H1 (cell line): ENCODE data around the gene BEND4. TPM values are rescaled to one million over a fixed set of nuclear protein-coding genes. Genes with fewer than 3 reads are reported as not detected.

ENCODE experiments used
- CTCF ChIA-PET: fragments of 300-600 bp; sonication (Branson Sonifier 250); formaldehyde crosslinking; loops from one replicate; lab custom pipeline; 2021; ENCODE audit not compliant: partially characterized antibody; lab: Charles Lee
- POLR2A ChIA-PET: fragments of 300-600 bp; sonication (Branson Sonifier 250); formaldehyde crosslinking; loops from one replicate; lab custom pipeline; 2021; ENCODE audit warnings: inconsistent platforms; ENCODE audit not compliant: partially characterized antibody; lab: Charles Lee
- DNase-seq, 2 experiments: peaks; one replicate each; pipeline versions ENCODE4 v3.0.0 to v3.0.0-alpha.2; 2010 to 2022; ENCODE audit warnings: low spot score in 2 of 2, low read depth in 1 of 2, mixed read lengths in 1 of 2
- FAIRE-seq: peaks from 2 replicates; lab custom pipeline; 2011; peaks lifted over from hg19 to GRCh38; lab: Jason Lieb, UNC
- H2AFZ ChIP-seq: 2 replicates; pipeline ENCODE4 v1.8.1; 2012; ENCODE audit warnings: low read length, inconsistent platforms
- H2AK5ac ChIP-seq: 2 replicates; pipeline ENCODE4 v1.6.1; 2013; ENCODE audit warnings: low read depth, low read length
- H2BK120ac ChIP-seq: replicated peaks from 2 replicates; pipeline ENCODE3; 2013; ENCODE audit warnings: low read depth, low read length, inconsistent platforms
- H2BK12ac ChIP-seq: 2 replicates; pipeline ENCODE4 v1.6.1; 2013; ENCODE audit warnings: low read depth, low read length
- H2BK15ac ChIP-seq: 2 replicates; pipeline ENCODE4 v1.6.1; 2013; ENCODE audit warnings: low read length
- H2BK20ac ChIP-seq: 2 replicates; pipeline ENCODE4 v1.6.1; 2013; ENCODE audit warnings: low read length
- H2BK5ac ChIP-seq: 2 replicates; pipeline ENCODE4 v1.6.1; 2013; ENCODE audit warnings: low read depth, low read length
- H3K14ac ChIP-seq: 2 replicates; pipeline ENCODE4 v1.6.1; 2013; ENCODE audit warnings: inconsistent platforms; ENCODE audit not compliant: insufficient read length
- H3K18ac ChIP-seq: 2 replicates; pipeline ENCODE4 v1.6.1; 2013; ENCODE audit warnings: low read length; ENCODE audit errors: extremely low read depth
- H3K23ac ChIP-seq: 2 replicates; pipeline ENCODE4 v1.6.1; 2013; ENCODE audit warnings: inconsistent platforms; ENCODE audit not compliant: insufficient read length
- H3K23me2 ChIP-seq: 2 replicates; pipeline ENCODE4 v1.6.1; 2013; ENCODE audit warnings: low read depth, low read length
- H3K27ac ChIP-seq: 2 replicates; pipeline ENCODE4 v1.6.1; 2011; ENCODE audit warnings: low read depth, low read length, inconsistent platforms
- H3K27me3 ChIP-seq, 4 experiments: replicated peaks in 1 of 4; 1 replicate in 1 of 4; 2 replicates in 3 of 4; pipeline versions ENCODE4 v1.6.1 to v1.8.1; 2011 to 2013; ENCODE audit warnings: low read length in 3 of 4, mild to moderate bottlenecking in 3 of 4, inconsistent platforms in 2 of 4, mixed read lengths in 2 of 4, moderate library complexity in 1 of 4; ENCODE audit not compliant: control insufficient read depth in 3 of 4, insufficient read depth in 3 of 4; ENCODE audit errors: extremely low read depth in 1 of 4
- H3K36me3 ChIP-seq, 4 experiments: 2 replicates each; pipeline versions ENCODE4 v1.6.1 to v1.8.1; 2011 to 2013; ENCODE audit warnings: mild to moderate bottlenecking in 4 of 4, low read length in 3 of 4, moderate library complexity in 2 of 4, control low read depth in 1 of 4, inconsistent platforms in 1 of 4; ENCODE audit not compliant: insufficient read depth in 4 of 4, control insufficient read depth in 2 of 4
- H3K4ac ChIP-seq: replicated peaks from 2 replicates; pipeline ENCODE3; 2013; ENCODE audit warnings: low read length, low read depth, mixed read lengths, inconsistent platforms; ENCODE audit not compliant: insufficient read length
- H3K4me1 ChIP-seq, 4 experiments: replicated peaks in 1 of 4; 1 replicate in 1 of 4; 2 replicates in 3 of 4; pipeline versions ENCODE4 v1.6.1 to v1.8.1; 2011 to 2013; ENCODE audit warnings: low read length in 3 of 4, inconsistent platforms in 2 of 4, mixed read lengths in 1 of 4; ENCODE audit not compliant: insufficient read depth in 4 of 4, control insufficient read depth in 3 of 4
- H3K4me2 ChIP-seq, 2 experiments: 2 replicates each; pipeline versions ENCODE4 v1.6.1 to v1.8.1; 2011 to 2013; ENCODE audit warnings: low read depth in 2 of 2, low read length in 2 of 2, control low read depth in 1 of 2, inconsistent platforms in 1 of 2, mild to moderate bottlenecking in 1 of 2; ENCODE audit not compliant: insufficient read depth in 1 of 2
- H3K4me3 ChIP-seq, 4 experiments: fragments of 200-600, 300-600 bp in 1 of 4; sonication (generic), shearing (Covaris generic), sonication (Bioruptor Twin) in 1 of 4; 2 replicates each; pipeline versions ENCODE4 v1.5.1 to v1.8.1; 2011 to 2016; ENCODE audit warnings: low read length in 4 of 4, low read depth in 3 of 4, control low read depth in 2 of 4, inconsistent platforms in 2 of 4, mild to moderate bottlenecking in 2 of 4, mixed read lengths in 1 of 4, moderate library complexity in 1 of 4; ENCODE audit not compliant: insufficient read depth in 2 of 4; ENCODE audit errors: extremely low read depth in 1 of 4
- H3K56ac ChIP-seq: replicated peaks from 2 replicates; pipeline ENCODE3; 2013; ENCODE audit warnings: low read depth, mild to moderate bottlenecking, mixed read lengths, low read length, inconsistent platforms; ENCODE audit not compliant: insufficient read length
- H3K79me1 ChIP-seq: 2 replicates; pipeline ENCODE4 v1.6.1; 2013; ENCODE audit warnings: low read depth, low read length, control low read depth
- H3K79me2 ChIP-seq, 2 experiments: 2 replicates each; pipeline versions ENCODE4 v1.6.1 to v1.8.1; 2012 to 2013; ENCODE audit warnings: low read length in 2 of 2, mild to moderate bottlenecking in 2 of 2, inconsistent platforms in 1 of 2; ENCODE audit not compliant: insufficient read depth in 2 of 2, control insufficient read depth in 1 of 2
- H3K9ac ChIP-seq, 4 experiments: replicated peaks in 1 of 4; 1 replicate in 1 of 4; 2 replicates in 3 of 4; pipeline versions ENCODE4 v1.6.1 to v1.8.1; 2011 to 2013; ENCODE audit warnings: low read depth in 3 of 4, low read length in 3 of 4, control low read depth in 2 of 4, mild to moderate bottlenecking in 2 of 4, moderate library complexity in 2 of 4, inconsistent platforms in 1 of 4; ENCODE audit errors: extremely low read depth in 1 of 4
- H3K9me3 ChIP-seq, 2 experiments: 2 replicates each; pipeline versions ENCODE4 v1.6.1 to v1.8.1; 2012 to 2013; ENCODE audit warnings: mild to moderate bottlenecking in 2 of 2, moderate library complexity in 2 of 2, control low read depth in 1 of 2, inconsistent platforms in 1 of 2, low read depth in 1 of 2, low read length in 1 of 2, mixed read lengths in 1 of 2; ENCODE audit not compliant: insufficient read depth in 2 of 2
- H4K20me1 ChIP-seq, 2 experiments: replicated peaks in 1 of 2; 2 replicates each; pipeline versions ENCODE3 to v1.8.1; 2011 to 2013; ENCODE audit warnings: inconsistent platforms in 2 of 2, low read length in 2 of 2, mild to moderate bottlenecking in 1 of 2; ENCODE audit not compliant: insufficient read depth in 2 of 2, control insufficient read depth in 1 of 2
- H4K5ac ChIP-seq: 2 replicates; pipeline ENCODE4 v1.6.1; 2013; ENCODE audit warnings: low read length, low read depth, mixed read lengths, inconsistent platforms; ENCODE audit not compliant: insufficient read length
- H4K8ac ChIP-seq: 2 replicates; pipeline ENCODE4 v1.8.0; 2013; ENCODE audit warnings: mild to moderate bottlenecking, moderate library complexity, low read length, inconsistent platforms; ENCODE audit not compliant: insufficient read depth; ENCODE audit errors: extremely low read depth
- H4K91ac ChIP-seq: replicated peaks from 2 replicates; pipeline ENCODE3; 2013; ENCODE audit warnings: low read length, mixed read lengths, inconsistent platforms; ENCODE audit not compliant: insufficient read length
- CTCF ChIP-seq, 3 experiments: IDR thresholded peaks; 1 replicate in 2 of 3; 2 replicates in 1 of 3; pipeline versions ENCODE4 v1.5.1 to v1.6.1; 2011; ENCODE audit warnings: low read length in 3 of 3, mild to moderate bottlenecking in 3 of 3, inconsistent platforms in 2 of 3, low read depth in 1 of 3, moderate library complexity in 1 of 3; ENCODE audit not compliant: insufficient read depth in 1 of 3; ENCODE audit errors: control extremely low read depth in 1 of 3
- RAD21 ChIP-seq, 2 experiments: IDR thresholded peaks in 1 of 2; conservative IDR thresholded peaks in 1 of 2; 2 replicates each; pipeline ENCODE4 v1.6.1; 2011; ENCODE audit warnings: low read depth in 2 of 2, low read length in 2 of 2, improper control_type of control experiment in 1 of 2, inconsistent platforms in 1 of 2, mild to moderate bottlenecking in 1 of 2, moderate library complexity in 1 of 2
- RXRA ChIP-seq: IDR thresholded peaks from 2 replicates; pipeline ENCODE4 v1.6.1; 2011; ENCODE audit warnings: low read depth, mild to moderate bottlenecking, low read length, moderate library complexity; ENCODE audit not compliant: insufficient read depth
- WGBS, 2 experiments: shearing (Covaris generic) in 1 of 2; methylation state at CpG; one replicate each; pipeline versions ENCODE4 v1.1.6 to v1.1.7; 2013 to 2015; ENCODE audit warnings: low lambda C conversion rate in 2 of 2, mixed read lengths in 2 of 2, inconsistent platforms in 1 of 2, low coverage in 1 of 2, missing lambda C conversion rate in 1 of 2; ENCODE audit not compliant: insufficient replicate concordance in 2 of 2, insufficient coverage in 1 of 2, insufficient read length in 1 of 2; ENCODE audit errors: extremely low coverage in 1 of 2, missing lambda C conversion rate in 1 of 2; 5-methylcytosine and 5-hydroxymethylcytosine counted together
- polyA plus RNA-seq, 7 experiments: library from polyadenylated mRNA; depleted of rRNA in 3 of 7; stranded (reverse) in 5 of 7; unstranded in 2 of 7; fragments of >200 nt in 5 of 7; fragments of 200-250 nt in 2 of 7; gene quantifications; 1 replicate in 5 of 7; 2 replicates in 1 of 7; 4 replicates in 1 of 7; pipeline versions ENCODE4 v1.2.1 to v1.2.3, GENCODE V29; 2011 to 2013; ENCODE audit warnings: missing spikeins in 2 of 7, mixed read lengths in 2 of 7
- total RNA-seq: library from RNA; stranded (reverse); fragmentation: NEBNext Ultra II Directional; extraction: Animal tissue kit (Norgen Biotek cat#: 25700); gene quantifications from 2 replicates; pipeline ENCODE4 v1.2.1, GENCODE V29; 2021

The BEND4 gene
- total and polyA plus RNA-seq, 2 of the 8 experiments (the other 6 are each of a cell fraction or from before 2014, with no cell fraction given) = 12.2 to 45.4 TPM

GRCh38 chr4:42132099-42132498, 20.4 kb downstream of the BEND4 start:
- no peak for DNase-seq
- Histone ChIP-seq H4K8ac (peak overlapping the region; percentile 60; the same call in 1 of the 2 replicates), H2AFZ (no peak overlapping the region), H3K27ac (no peak overlapping the region), H3K23ac (no peak overlapping the region), H3K18ac (no peak overlapping the region), H3K4me3 (no peak overlapping the region), H3K4me1 (peaks cover 0 to 13% (median 10%) of the 10 kb centered on the region in 4 experiments; a peak in 5 of 7 replicates), H3K27me3 (no peaks in the 10 kb centered on the region), H3K79me2 (peaks cover 0 to 67% of the 10 kb centered on the region in 2 experiments; a peak in 3 of 4 replicates), H2BK15ac (no peak overlapping the region), H3K9ac (no peak overlapping the region), H3K23me2 (no peaks in the 10 kb centered on the region), H2BK20ac (no peak overlapping the region), H3K56ac (no peak overlapping the region), H4K91ac (no peak overlapping the region), H3K14ac (no peak overlapping the region), H3K4ac (no peak overlapping the region), H2AK5ac (no peak overlapping the region), H3K4me2 (no peak overlapping the region), H3K9me3 (no peaks in the 10 kb centered on the region), H4K20me1 (peaks cover 0 to 2% of the 10 kb centered on the region in 2 experiments), H2BK12ac (no peak overlapping the region), H3K79me1 (peaks cover 8% of the 10 kb centered on the region), H2BK120ac (no peak overlapping the region), H4K5ac (no peak overlapping the region), H2BK5ac (no peak overlapping the region; the same call in 1 of the 2 replicates), H3K36me3 (peaks cover 0 to 4% (median 0%) of the 10 kb centered on the region in 4 experiments; a peak in 2 of 8 replicates)
- CTCF ChIA-PET = interaction anchor here (0.6 to 2.4 kb wide), 9 partner anchors 10 to 201 kb away, joined by 3 to 12 read pairs (median 3); no protein-coding TSS in a partner anchor
- 92% methylated on average over 7 of the region's 7 CpGs; no CpG with 5 or more reads in 1 of the 2 experiments for WGBS, 2 experiments
- POLR2A ChIA-PET = no interaction called here
- no peak for FAIRE-seq
- TF ChIP-seq RXRA (no peak), CTCF (IDR thresholded peaks at IDR 0.05; ENCODE audit: control extremely low read depth in 1 of 3, insufficient read depth in 1 of 3, low read depth in 1 of 3, low read length in 3 of 3) (peak in 1 of 3 experiments; percentile 11; a peak in 2 of 4 replicates), RAD21 (IDR thresholded peaks at IDR 0.05 in 1 of 2, conservative IDR thresholded peaks at IDR 0.05 in 1 of 2; ENCODE audit: low read depth in 2 of 2, low read length in 2 of 2) (peak in 1 of 2 experiments; percentile 27; a peak in 1 of 4 replicates)
